SU-DHL-6 (cell line): ENCODE results near the gene PRSS21.

Experiments
- H2AFZ ChIP-seq: fragments of 200-600 bp; sonication (generic); 2 replicates; pipeline ENCODE4 v1.6.1; 2014; ENCODE audit warnings: low read depth, mild to moderate bottlenecking, moderate library complexity, mixed read lengths, antibody characterized with exemption, low read length; ENCODE audit not compliant: severe bottlenecking
- H3F3A ChIP-seq: fragments of 200-600 bp; shearing (Covaris generic); 2 replicates; pipeline ENCODE4 v1.6.0; 2016; ENCODE audit warnings: antibody characterized with exemption, mild to moderate bottlenecking; ENCODE audit not compliant: insufficient read depth
- H3K27ac ChIP-seq: fragments of 200-600 bp; sonication (generic); 2 replicates; pipeline ENCODE4 v1.5.1; 2016; ENCODE audit warnings: low read depth, mild to moderate bottlenecking, low read length, moderate library complexity, mixed read lengths
- H3K27me3 ChIP-seq: fragments of 200-600 bp; sonication (generic), shearing (Covaris generic); 2 replicates; pipeline ENCODE4 v1.6.0; 2014; ENCODE audit warnings: mild to moderate bottlenecking, low read length
- H3K36me3 ChIP-seq: fragments of 200-600 bp; sonication (generic); 2 replicates; pipeline ENCODE4 v1.6.1; 2014; ENCODE audit warnings: mild to moderate bottlenecking, low read length, mixed read lengths
- H3K4me2 ChIP-seq: fragments of 300-600, 200-600 bp; shearing (Covaris generic), sonication (generic); 2 replicates; pipeline ENCODE4 v1.6.0; 2014; ENCODE audit warnings: low read length, low read depth, mild to moderate bottlenecking; ENCODE audit not compliant: poor library complexity, severe bottlenecking
- H3K4me3 ChIP-seq: fragments of 200-600 bp; sonication (generic); 2 replicates; pipeline ENCODE4 v1.5.1; 2014; ENCODE audit warnings: antibody characterized with exemption, low read length, mild to moderate bottlenecking, mixed read lengths; ENCODE audit not compliant: insufficient read depth, poor library complexity, severe bottlenecking
- H3K79me2 ChIP-seq: fragments of 200-600 bp; sonication (generic); 2 replicates; pipeline ENCODE4 v1.6.1; 2014; ENCODE audit warnings: mild to moderate bottlenecking, low read length, moderate library complexity; ENCODE audit not compliant: insufficient read depth
- H3K9ac ChIP-seq: fragments of 200-600 bp; sonication (generic); 2 replicates; pipeline ENCODE4 v1.7.0; 2014; ENCODE audit warnings: mild to moderate bottlenecking, low read length
- H3K9me2 ChIP-seq: fragments of 200-600 bp; sonication (generic); replicated peaks from 2 replicates; pipeline ENCODE4 v1.6.1; 2014; ENCODE audit warnings: low read length; ENCODE audit not compliant: insufficient read depth
- H3K9me3 ChIP-seq: fragments of 200-600 bp; sonication (generic); 2 replicates; pipeline ENCODE4 v1.6.1; 2014; ENCODE audit warnings: low read length, mixed read lengths; ENCODE audit not compliant: insufficient read depth
- H4K20me1 ChIP-seq: fragments of 200-600 bp; sonication (generic); 2 replicates; pipeline ENCODE4 v1.6.1; 2014; ENCODE audit warnings: low read depth, mild to moderate bottlenecking, antibody characterized with exemption, low read length, moderate library complexity, mixed read lengths
- CTCF ChIP-seq: fragments of 200-600 bp; sonication (generic); IDR thresholded peaks from one replicate; pipeline ENCODE4 v1.5.1; 2017; ENCODE audit warnings: antibody characterized with exemption, mild to moderate bottlenecking, low read length, moderate library complexity; ENCODE audit not compliant: insufficient read depth, poor library complexity, severe bottlenecking
- EZH2phosphoT487 ChIP-seq: fragments of 200-600 bp; sonication (generic), shearing (Covaris generic); conservative IDR thresholded peaks from 2 replicates; pipeline ENCODE4 v1.6.1; 2018; ENCODE audit warnings: mild to moderate bottlenecking, antibody characterized with exemption, low read length, moderate library complexity, mixed read lengths

Gene PRSS21

GRCh38 chr16:2771496-2772402 lies 45.3 kb upstream of the PRSS21 start:
- no peak overlapping the region for H3K4me3 ChIP-seq
- no peak overlapping the region for H2AFZ ChIP-seq
- no peaks in the 10 kb centered on the region; the same call in 1 of the 2 replicates for H3K36me3 ChIP-seq
- H3K9me3 ChIP-seq = no peaks in the 10 kb centered on the region
- peaks cover 3% of the 10 kb centered on the region; the same call in 1 of the 2 replicates for H4K20me1 ChIP-seq
- H3K9ac ChIP-seq = no peak overlapping the region
- peaks cover 30% of the 10 kb centered on the region for H3F3A ChIP-seq
- no peak overlapping the region for H3K27ac ChIP-seq
- peaks cover 15% of the 10 kb centered on the region for H3K79me2 ChIP-seq
- no peaks in the 10 kb centered on the region for H3K27me3 ChIP-seq
- H3K4me2 ChIP-seq = no peak overlapping the region
- TF ChIP-seq CTCF = no peak
- TF ChIP-seq EZH2phosphoT487 = no peak
- no peaks in the 10 kb centered on the region for H3K9me2 ChIP-seq

- peaks cover 16% of the 10 kb centered on the region for H3K79me2 ChIP-seq
- H3K9me2 ChIP-seq = no peaks in the 10 kb centered on the region
- H3K4me3 ChIP-seq = no peak overlapping the region
- H3K9me3 ChIP-seq = no peaks in the 10 kb centered on the region
- peaks cover 30% of the 10 kb centered on the region for H3F3A ChIP-seq
- H2AFZ ChIP-seq = no peak overlapping the region
- H3K9ac ChIP-seq = no peak overlapping the region
- H3K36me3 ChIP-seq = no peaks in the 10 kb centered on the region
- no peak overlapping the region for H3K4me2 ChIP-seq
- no peaks in the 10 kb centered on the region for H4K20me1 ChIP-seq
- no peaks in the 10 kb centered on the region for H3K27me3 ChIP-seq
- TF ChIP-seq CTCF = no peak
- no peak for TF ChIP-seq EZH2phosphoT487
- no peak overlapping the region for H3K27ac ChIP-seq
Observed at GRCh38 chr16:2773188-2773968, 43.7 kb upstream of the PRSS21 start.

GRCh38 chr16:2774161-2774891 lies 42.7 kb upstream of the PRSS21 start:
- H3K9me3 ChIP-seq = no peaks in the 10 kb centered on the region
- H3K36me3 ChIP-seq = no peaks in the 10 kb centered on the region
- H3K4me3 ChIP-seq = no peak overlapping the region
- no peak for TF ChIP-seq EZH2phosphoT487
- TF ChIP-seq CTCF = no peak
- H3K27ac ChIP-seq = no peak overlapping the region
- no peak overlapping the region for H3K4me2 ChIP-seq
- H3K27me3 ChIP-seq = no peaks in the 10 kb centered on the region
- no peaks in the 10 kb centered on the region for H4K20me1 ChIP-seq
- H3F3A ChIP-seq = peaks cover 30% of the 10 kb centered on the region
- H3K79me2 ChIP-seq = peaks cover 16% of the 10 kb centered on the region
- no peak overlapping the region for H3K9ac ChIP-seq
- no peaks in the 10 kb centered on the region for H3K9me2 ChIP-seq
- H2AFZ ChIP-seq = no peak overlapping the region
